Posterior cingulate gyrus (tissue), 11 donors: ENCODE results near the gene SOS2.

ENCODE experiments used
- DNase-seq, 10 donors: peaks; one replicate each; pipeline versions ENCODE4 v3.0.0 to v3.0.0-alpha.2; 2020 to 2021; ENCODE audit warnings: mixed read lengths in 3 of 10
- intact Hi-C: fragments of 100-400 bp; cut with DNase I; formaldehyde crosslinking; loops from one replicate; pipeline ENCODE4 v1.15.1; 2023

SOS2 gene

DNA sequence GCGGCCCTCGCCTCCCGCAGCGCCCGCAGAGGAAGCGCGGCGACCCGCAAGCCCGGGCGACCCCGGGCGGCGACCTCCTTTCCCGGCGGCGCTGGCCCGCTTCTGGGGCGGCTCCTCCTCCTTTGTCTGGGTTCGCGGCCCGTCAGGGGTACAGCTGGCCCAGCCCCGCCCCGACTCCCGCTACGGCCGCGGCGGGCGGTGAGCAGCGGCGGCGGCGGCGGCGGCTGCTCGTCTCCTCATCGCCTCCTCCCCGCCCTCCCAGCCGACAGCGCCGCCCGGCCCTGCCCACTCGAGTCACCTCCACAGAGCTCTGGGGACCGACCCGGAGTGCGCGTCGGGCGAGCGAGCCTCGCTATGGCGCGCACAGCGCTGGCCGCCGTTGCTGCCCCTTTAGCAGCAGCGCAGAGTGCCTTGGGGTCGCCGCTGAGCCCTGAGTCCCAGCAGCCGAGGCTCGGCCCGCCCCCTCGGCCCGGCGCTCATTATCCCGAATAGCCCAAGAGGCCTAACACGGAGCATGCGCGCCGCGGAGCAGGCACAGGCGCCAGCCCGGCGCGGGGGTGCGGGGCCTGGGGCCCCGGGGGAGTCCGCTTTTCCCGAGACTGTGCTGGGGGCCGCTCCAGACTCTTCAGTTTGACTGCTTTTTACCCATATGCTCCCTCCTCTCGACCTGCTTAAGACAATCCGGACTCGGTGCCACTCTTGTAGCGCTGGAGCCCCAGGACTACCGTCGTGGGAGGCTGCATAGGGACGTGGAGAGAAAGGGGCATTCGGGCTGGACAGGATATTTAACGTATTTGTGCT lies at the start of gene SOS2:
SOS2 (minus strand) TSS at position 104 of the 801 bp plus-strand sequence. CDS start 295 bp downstream, outside the sequence.
- DNase-seq, result peak; percentile 74 to 97 (median 84)
- intact Hi-C loops, result loop anchor here (2.0 to 10.0 kb wide), 4 partner anchors 81 to 369 kb away; partner anchors contain the start of genes DMAC2L, L2HGDH, MAP4K5 and VCPKMT

DNA sequence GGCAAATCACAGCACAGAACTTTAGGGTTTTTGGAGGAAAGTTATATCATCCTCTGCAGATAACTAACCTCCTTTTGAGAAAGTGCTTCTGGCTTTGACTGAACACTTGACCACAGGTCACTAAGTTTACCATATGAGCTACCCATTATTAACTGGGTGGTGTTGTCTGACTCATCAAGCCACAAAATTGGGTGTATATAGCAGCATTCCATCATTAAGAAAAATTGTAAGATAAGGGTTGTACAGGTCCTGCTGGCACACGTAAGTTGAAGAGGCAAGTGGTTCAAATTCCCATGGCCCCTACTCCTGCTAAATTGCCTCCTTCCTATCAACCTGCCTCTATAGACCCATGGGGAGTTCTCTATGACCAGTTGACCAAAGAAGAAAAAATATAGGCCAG lies 41.1 kb upstream of the SOS2 start:
- no peak for DNase-seq
- intact Hi-C loops, result no loop called here

DNA sequence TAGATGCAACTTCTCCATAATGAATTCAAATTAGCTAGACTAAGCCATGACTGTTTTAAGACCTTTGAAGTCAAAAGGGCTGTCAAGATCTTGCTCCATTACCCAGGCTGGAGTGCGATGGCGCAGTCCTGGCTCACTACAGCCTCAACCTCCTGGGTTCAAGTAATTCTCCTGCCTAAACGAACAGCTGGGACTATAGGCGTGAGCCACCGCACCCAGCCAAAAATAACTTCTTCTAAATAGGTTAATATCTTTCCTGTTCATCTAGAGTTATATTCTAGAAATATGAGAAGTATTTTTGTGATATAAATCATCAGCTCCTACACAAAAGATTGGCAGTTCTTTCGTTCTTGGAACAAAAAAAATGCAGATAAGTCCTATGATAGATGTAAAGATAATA lies 39.6 kb upstream of the SOS2 start:
- DNase-seq, result no peak
- intact Hi-C loops, result no loop called here

DNA sequence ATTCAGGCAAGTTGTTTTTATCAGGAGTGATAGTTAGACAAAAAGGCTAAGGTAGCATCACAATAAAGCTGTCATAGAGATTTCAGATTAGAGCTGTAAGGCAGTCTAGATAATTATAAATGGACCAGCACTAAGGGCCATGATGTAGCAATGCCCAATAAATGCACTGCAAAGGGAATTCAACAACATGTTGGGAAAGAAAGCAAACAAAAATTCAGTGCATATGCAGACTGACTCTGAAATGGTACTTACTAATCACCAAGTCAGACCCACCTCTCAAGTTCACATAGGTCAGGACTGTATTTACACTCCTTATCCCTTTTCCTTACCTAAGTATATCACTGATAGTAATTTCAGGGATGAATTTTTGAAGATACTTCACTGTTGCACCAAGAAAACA lies 33.7 kb upstream of the SOS2 start:
- no peak for DNase-seq
- intact Hi-C loops, result no loop called here

DNA sequence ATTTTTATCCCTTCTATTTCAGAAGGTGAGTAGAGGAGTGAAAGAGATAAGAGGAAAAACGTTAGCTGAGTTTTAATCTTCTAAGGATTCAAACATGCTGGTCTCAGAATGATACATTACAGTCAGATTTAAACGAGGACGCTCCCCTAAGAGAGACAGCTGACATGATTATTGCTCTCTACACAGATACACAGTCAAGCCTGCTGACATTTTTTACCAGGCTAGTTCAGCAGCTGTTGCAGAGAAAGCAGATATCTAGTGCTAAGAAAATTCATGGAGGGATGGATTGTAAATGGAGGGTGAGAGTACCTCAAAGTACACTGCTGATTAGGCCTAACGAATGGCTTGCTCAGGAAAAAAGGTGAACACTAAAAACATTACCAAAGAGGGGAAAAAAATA lies 31.9 kb upstream of the SOS2 start:
- intact Hi-C loops, result no loop called here
- DNase-seq, result no peak

DNA sequence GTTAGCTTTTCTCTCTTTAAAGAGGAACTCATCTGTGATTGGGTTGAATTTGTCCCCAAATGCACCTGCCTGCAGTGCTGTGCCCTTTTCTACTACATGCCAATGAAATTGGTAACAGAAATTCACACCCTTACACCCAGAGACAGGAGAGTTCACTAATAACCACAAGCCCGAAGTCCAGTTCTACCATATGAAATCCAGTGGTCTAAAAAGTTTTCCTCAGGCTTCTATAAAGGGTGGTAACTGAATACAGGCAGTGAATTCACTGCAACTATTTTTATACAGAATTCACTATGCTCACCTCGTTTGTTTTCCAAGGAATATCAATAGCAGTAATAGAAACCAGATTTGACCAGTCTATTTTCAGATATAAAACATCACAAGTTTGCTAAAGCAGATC lies 31.5 kb upstream of the SOS2 start:
- intact Hi-C loops, result no loop called here
- DNase-seq, result no peak

DNA sequence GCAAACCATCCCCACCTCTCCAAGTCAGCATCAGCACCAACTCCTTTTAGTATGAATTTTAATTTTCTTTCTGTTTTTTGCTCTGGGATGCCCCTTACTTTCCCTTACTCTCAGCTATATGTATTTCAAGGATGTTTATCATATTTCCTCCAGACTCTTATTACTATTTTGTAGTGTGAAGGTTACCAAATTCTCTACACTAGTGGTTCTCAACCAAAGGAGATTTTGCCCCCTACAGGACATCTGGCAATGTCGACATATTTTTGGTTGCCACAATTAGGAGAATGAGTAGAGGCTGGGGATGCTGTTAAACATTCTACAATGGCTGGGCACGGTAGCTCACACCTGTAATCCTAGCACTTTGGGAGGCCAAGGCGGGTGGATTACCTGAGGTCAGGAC lies 29.1 kb upstream of the SOS2 start:
- intact Hi-C loops, result no loop called here

DNA sequence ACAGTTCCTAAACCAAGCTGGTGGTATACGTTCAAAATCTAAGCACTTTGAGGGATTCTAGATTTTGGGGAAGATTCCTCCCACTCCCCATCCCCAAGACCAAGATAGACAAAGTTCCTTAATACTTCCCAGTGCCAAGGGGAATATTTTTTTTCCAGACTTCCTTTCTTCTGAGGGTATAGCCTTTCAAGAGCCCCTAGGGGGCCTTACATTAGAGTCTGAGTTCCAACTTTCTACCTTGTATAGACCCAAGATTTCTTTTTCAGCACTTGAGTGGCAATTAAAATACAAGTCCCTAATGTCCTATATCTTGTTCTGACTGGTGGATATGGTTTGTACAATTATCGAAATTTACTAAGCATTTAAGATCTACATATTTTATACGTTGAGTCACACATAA lies 28.7 kb upstream of the SOS2 start:
- intact Hi-C loops, result no loop called here
- DNase-seq, result no peak

More for the DNA sequence above, 29.1 kb upstream of the SOS2 start:
- DNase-seq, result no peak

DNA sequence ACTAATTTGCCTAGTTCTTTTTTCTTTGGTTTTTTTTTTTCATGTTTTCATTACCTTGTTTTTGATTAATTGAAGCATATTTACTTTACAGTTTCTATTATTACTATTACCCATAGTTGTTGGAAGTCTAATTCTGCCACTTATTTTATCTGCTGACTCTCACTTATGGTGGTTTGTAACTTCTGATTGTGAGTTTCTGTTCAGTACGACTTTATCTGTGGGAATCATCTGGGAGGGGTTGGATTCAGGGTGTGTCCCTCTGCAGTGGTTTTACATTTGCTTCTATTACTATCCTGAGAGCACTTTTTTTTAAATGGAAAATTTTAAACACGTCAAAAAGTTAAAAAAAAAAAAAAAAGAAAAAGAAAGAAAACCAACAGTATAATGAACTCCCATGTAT lies 26.4 kb upstream of the SOS2 start:
- intact Hi-C loops, result no loop called here
- DNase-seq, result no peak

DNA sequence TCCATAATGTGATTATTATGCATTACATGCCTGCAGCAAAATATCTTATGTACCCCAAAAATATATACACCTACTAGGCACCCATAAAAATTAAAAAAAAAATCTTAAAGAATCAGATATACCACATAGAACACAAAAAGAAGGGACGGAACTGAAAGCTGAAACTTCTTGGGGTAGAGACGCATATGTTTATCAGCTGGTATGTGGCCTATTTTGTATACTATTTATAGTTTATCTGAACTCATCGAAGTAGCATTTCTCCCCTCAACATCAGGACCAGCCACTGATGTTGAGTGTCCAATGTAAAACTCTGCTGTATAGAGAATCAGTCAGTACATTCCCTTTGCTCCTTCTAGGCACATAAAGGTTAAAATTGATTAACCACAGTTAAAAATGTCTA lies 22.9 kb upstream of the SOS2 start:
- DNase-seq, result no peak
- intact Hi-C loops, result no loop called here

DNA sequence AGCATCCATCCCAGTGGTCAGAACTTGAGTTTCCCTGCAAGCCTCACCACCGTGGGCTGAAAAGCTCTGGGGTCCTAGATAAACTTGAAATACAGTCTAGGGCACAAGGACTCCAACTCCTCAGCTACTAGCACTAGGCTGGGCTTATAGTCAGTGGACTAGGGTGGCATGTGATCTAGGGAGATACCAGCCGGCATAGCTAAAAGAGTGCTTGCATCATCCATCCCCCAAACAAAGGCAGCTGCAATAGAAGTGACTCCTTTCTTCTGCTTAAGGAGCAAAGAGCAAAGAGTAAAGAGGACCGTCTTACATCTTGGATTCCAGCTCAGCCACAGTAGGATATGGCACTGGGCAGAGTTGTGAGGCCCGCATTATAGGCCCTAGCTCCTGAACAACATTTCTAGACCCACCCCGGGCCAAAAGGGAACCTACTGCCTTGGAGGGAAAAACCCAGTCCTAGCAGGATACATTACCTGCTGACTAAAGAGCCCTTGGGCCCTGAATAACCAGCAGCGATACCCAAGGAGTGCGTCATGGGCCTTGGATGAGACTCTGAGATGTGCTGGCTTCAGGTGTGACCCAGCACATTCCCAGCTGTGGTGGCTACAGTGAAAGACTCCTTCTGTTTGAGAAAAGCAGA lies 17.9 kb upstream of the SOS2 start:
- intact Hi-C loops, result no loop called here
- no peak for DNase-seq

DNA sequence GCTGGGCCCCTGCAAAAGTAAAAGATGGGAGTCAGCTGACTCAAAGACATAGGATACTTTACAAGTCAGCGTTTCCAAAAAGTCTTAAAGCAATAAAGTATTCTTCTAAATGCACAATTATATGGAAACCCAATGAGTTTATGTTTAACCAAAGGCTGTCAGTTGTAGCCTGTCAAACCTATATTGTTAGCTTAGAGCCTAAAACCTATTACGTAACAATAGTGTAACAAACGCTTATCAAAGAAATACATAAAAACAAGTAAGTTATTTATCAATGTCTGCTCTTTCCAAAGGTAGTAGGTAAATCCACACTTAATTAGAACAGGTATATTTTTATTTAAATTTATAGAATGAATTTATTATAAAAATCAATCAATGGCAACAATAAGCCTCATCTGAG lies 15.9 kb upstream of the SOS2 start:
- intact Hi-C loops, result no loop called here
- DNase-seq, result no peak

DNA sequence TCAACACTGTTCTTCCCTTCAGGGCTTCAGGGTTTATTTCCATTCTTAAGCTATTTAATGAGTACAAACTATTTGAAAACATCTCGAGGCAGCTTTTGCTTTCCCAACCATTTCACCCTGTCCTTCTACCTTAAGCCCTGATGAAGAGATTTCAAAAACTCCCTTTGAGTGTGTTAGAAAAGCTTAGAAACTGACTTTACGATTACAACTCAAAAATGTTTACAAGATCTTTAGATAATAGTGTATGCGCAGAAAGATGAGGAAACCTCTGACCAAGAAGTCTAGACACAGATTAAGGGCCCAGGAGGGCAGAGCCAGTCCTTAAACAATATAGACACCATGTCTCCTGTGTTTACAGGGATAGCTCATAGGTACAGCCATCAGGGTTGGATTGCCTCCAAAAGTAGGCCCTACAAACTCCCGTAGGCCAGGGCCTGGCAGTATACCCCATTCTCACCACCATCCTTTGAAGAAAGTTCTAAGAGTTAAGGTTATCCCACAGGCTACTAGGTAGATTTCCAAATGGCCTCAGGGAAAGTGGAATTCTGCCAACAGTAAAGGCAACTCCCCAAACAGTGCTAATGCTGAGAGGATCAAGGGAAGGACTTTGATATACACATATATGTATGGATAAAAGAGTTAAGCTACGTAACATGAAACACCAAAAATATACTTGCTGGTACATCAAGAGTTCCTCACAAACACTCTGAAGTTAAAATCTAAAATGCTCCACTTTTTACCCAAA lies 11.4 kb upstream of the SOS2 start:
- no peak for DNase-seq
- intact Hi-C loops, result no loop called here

DNA sequence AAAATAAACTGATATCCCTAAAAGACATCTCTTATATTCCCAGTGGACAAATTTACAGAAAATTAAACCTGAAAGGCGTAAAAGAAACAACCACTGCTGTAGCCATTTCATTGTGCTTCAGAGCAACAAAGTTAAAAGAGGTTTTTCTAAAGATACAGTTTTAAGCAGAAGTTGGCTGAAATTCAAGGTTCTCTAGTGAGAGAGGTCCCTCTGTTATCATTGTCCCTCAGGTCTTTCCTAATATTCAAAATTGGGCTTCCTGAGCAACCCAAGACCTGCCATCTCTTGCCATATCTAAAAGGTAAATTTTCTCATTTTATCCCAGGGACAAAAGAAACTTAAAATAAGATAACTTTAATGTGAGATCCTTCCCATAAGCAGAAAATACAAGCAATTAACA lies 10.7 kb upstream of the SOS2 start:
- DNase-seq, result no peak
- intact Hi-C loops, result no loop called here

DNA sequence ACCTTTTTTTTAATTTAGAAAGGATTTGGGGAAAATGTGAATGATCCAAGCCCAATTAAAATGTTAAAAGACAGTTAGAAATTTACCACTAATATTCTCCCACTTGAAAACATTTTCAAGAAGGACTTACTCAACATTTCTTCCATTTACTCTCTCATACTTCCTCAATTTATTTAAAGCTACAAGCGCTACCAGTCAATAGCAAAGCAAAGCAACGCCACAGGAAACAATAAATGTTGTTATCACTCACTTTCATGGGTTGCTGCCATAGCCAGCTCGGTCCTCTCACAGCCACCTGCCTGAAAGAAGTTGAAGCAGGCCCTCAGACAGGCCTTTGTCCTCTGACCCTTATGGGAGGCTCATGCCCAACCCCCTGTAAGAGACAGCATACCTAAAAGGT lies 6.0 kb upstream of the SOS2 start:
- DNase-seq, result no peak
- intact Hi-C loops, result loop anchor here (10.0 kb wide), 1 partner anchor 297 kb away; the partner anchor contains the start of gene MAP4K5

DNA sequence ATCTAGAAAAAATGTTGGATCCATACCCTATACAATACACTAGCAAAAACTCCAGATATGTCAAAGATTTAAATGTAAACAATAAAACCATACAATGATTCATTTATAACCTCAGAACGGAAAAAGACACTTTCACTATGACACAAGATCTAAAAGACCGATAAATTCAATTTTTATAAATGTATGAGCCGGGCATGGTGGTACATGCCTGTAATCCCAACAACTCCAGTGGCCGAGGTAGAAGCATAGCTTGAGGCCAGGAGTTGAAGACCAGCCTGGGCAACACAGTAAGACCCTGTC lies 2.5 kb upstream of the SOS2 start:
- DNase-seq, result no peak
- intact Hi-C loops, result loop anchor here (5.0 to 10.0 kb wide), 3 partner anchors 117 to 372 kb away; partner anchors contain the start of genes MAP4K5 and VCPKMT

DNA sequence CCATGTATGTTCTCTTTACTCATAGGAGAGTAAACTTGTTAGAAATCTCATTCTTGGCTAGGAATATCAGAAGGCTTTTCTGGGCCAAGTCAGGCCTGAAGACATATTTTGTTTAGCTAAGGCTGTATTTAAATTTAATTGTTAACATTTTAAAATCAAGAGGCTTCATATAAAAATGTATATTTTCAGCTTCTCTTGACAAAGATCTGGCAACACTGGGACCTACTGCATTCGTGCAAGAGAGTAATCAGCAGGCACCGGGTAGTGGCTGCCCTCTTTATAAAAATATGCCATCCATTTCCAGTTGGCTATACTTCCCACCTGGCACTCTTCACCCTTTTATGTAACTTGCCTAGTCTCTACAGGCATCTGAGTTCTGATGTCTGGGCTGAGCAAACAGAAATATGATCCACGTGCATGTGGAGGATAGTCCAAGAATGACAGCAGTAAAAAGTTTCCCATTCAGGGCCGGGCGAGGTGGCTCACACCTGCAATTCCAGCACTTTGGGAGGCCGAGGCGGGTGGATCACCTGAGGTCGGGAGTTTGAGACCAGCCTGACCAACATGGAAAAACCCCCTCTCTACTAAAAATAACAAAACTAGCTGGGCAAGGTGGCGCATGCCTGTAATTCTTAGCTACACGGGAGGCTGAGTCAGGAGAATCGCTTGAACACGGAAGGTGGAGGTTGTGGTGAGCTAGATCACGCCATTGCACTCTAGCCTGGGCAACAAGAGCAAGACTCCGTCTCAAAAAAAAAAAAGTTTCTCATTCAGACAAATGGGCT lies 2.0 kb upstream of the SOS2 start:
- intact Hi-C loops, result loop anchor here (5.0 to 10.0 kb wide), 3 partner anchors 116 to 371 kb away; partner anchors contain the start of genes MAP4K5 and VCPKMT

DNA sequence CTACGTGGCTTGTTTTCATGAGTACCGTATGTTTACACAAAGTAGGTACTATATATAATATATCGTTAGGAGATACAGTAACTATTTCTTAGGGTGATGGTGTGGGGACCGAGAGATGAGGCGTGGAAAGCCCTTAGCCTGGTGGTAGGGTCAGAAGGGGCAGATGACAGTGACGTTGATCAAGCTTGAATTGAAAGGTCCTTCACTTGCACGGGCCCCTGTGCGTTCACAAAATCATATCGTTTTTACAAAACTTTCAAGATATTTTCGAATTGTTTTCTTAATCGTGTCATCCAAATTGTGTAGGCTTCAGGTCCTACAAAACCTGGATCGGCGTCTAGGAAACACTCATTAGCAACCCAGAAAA lies 881 bp upstream of the SOS2 start:
- intact Hi-C loops, result loop anchor here (5.0 to 10.0 kb wide), 3 partner anchors 115 to 370 kb away; partner anchors contain the start of genes MAP4K5 and VCPKMT
- DNase-seq, result peak in 2 of 10 donors; percentile 19 to 62

More for the DNA sequence above, 2.0 kb upstream of the SOS2 start:
- DNase-seq, result no peak

DNA sequence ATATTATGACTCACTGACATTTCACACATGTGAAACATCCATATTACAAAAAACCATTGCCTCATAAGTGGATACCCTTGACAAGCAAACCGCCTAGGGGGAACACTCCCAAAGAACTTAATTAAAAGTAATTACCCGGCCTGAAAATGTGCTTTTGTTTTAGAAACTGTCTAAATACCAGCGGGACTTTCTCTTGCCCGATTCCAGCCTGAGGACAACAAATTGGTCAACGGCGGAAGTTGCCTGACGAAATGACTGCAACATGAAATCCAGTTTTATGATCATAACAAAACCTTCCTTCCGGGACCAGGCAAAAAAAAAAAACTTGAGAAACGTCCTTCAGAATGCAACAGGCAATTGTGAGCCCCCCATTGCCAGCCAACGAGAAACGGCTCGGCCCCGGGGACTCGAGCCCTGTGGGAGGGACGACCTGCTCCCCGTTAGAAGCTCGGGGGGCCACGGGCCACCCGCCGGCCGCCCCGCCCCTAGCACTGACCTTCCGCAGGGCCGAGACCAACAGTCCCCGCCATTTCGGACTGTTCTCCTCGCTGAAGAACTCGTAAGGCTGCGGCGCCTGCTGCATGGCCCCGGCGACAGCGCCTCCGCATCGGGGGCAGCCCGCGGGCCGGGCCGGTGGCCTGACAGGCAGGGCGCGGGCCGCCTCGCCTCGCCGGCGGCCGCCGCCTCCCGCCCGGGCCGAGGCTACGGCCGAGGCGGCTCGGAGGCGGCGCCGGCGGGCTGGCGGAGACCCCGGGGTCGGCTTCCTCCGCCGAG lies 490 bp downstream of the SOS2 start:
- intact Hi-C loops, result loop anchor here (2.0 to 10.0 kb wide), 4 partner anchors 82 to 369 kb away; partner anchors contain the start of genes DMAC2L, L2HGDH, MAP4K5 and VCPKMT
- peak in 8 of 10 donors; percentile 17 to 83 (median 40) for DNase-seq

DNA sequence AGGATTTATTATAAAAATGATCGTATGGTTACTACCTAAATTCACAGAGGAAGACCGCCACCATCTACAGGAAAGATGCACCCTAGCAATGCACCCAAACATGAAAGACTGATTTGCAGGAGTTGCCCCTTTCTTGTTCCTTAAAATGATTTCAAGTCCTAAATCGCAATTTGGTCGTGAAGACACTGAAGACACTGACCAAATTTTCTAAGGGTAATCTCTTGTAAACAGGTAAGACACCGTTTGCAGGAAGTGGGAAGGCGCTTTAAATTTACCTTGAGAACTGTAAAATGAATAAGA lies 1.0 kb downstream of the SOS2 start:
- no peak for DNase-seq
- intact Hi-C loops, result loop anchor here (2.0 to 10.0 kb wide), 4 partner anchors 82 to 368 kb away; partner anchors contain the start of genes DMAC2L, L2HGDH, MAP4K5 and VCPKMT
